HepG2 (cell line): ENCODE data around the gene SLC35A2. TPM values are rescaled to one million over a fixed set of nuclear protein-coding genes. Genes with fewer than 3 reads are reported as not detected.

Experiments used
- FOXK2 ChIP-seq: fragments of 450-650 bp; IDR thresholded peaks from 2 replicates; pipeline ENCODE4 v1.6.1; 2016
- GABPB1 ChIP-seq: IDR thresholded peaks from 2 replicates; pipeline ENCODE4 v1.6.1; 2016; ENCODE audit warnings: mild to moderate bottlenecking, missing genetic modification reagents, moderate library complexity, missing compliant biosample characterization
- HOXA5 ChIP-seq: sonication (generic); formaldehyde crosslinking; IDR thresholded peaks from 2 replicates; pipeline ENCODE4 v1.4.0; 2020; ENCODE audit warnings: missing genetic modification reagents
- KDM4B ChIP-seq: sonication (generic); formaldehyde crosslinking; IDR thresholded peaks from 2 replicates; pipeline ENCODE4 v1.4.0; 2020; ENCODE audit warnings: missing genetic modification reagents
- KLF16 ChIP-seq, 2 experiments: sonication (generic) in 1 of 2; formaldehyde crosslinking in 1 of 2; IDR thresholded peaks; 2 replicates each; pipeline versions ENCODE4 v1.6.1 to v1.8.0; 2016 to 2023; ENCODE audit warnings: missing genetic modification reagents in 2 of 2, missing compliant biosample characterization in 1 of 2
- NFIB ChIP-seq: sonication (generic); formaldehyde crosslinking; IDR thresholded peaks from 2 replicates; pipeline ENCODE4 v1.9.0; 2021; ENCODE audit warnings: missing genetic modification reagents, mild to moderate bottlenecking, borderline replicate concordance
- PTBP1 ChIP-seq: fragments of 200-400 bp; formaldehyde crosslinking; IDR thresholded peaks from 2 replicates; pipeline ENCODE4 v1.6.1; 2018; ENCODE audit warnings: low read length, low read depth; ENCODE audit not compliant: poor library complexity, severe bottlenecking
- SAP130 ChIP-seq: IDR thresholded peaks from 2 replicates; pipeline ENCODE4 v1.6.1; 2016; ENCODE audit warnings: low read depth
- SIN3B ChIP-seq: fragments of 150-350 bp; IDR thresholded peaks from 2 replicates; pipeline ENCODE4 v1.6.1; 2014; ENCODE audit warnings: low read length
- SMARCE1 ChIP-seq: fragments of 450-650 bp; IDR thresholded peaks from 2 replicates; pipeline ENCODE4 v1.6.1; 2017; ENCODE audit warnings: borderline replicate concordance
- SP1 ChIP-seq, 2 experiments: fragments of 450-650 bp in 1 of 2; sonication (generic) in 1 of 2; formaldehyde crosslinking in 1 of 2; IDR thresholded peaks; 2 replicates each; pipeline versions ENCODE4 v1.4.0 to v1.6.1; 2016 to 2020; ENCODE audit warnings: missing genetic modification reagents in 1 of 2
- TCF12 ChIP-seq, 2 experiments: fragments of 450-650 bp in 1 of 2; sonication (generic) in 1 of 2; formaldehyde crosslinking in 1 of 2; IDR thresholded peaks; 2 replicates each; pipeline versions ENCODE4 v1.6.1 to v1.8.0; 2017 to 2022; ENCODE audit warnings: antibody characterized with exemption in 1 of 2, mild to moderate bottlenecking in 1 of 2, missing genetic modification reagents in 1 of 2, moderate library complexity in 1 of 2
- THAP11 ChIP-seq: IDR thresholded peaks from 2 replicates; pipeline ENCODE4 v1.6.1; 2016; ENCODE audit warnings: missing biosample characterization, missing genetic modification reagents
- ZC3H13 ChIP-seq: sonication (generic); formaldehyde crosslinking; IDR thresholded peaks from 2 replicates; pipeline ENCODE4 v1.8.1; 2023; ENCODE audit warnings: mild to moderate bottlenecking, missing genetic modification reagents, moderate library complexity
- ZNF746 ChIP-seq: sonication (generic); formaldehyde crosslinking; IDR thresholded peaks from 2 replicates; pipeline ENCODE4 v1.8.0; 2022; ENCODE audit warnings: mild to moderate bottlenecking, missing genetic modification reagents
- ZNF841 ChIP-seq: sonication (generic); formaldehyde crosslinking; IDR thresholded peaks from 2 replicates; pipeline ENCODE4 v1.8.1; 2023; ENCODE audit warnings: missing genetic modification reagents, borderline replicate concordance
- ZNF879 ChIP-seq: sonication (generic); formaldehyde crosslinking; IDR thresholded peaks from 2 replicates; pipeline ENCODE4 v1.8.1; 2023; ENCODE audit warnings: missing genetic modification reagents
- ZNF883 ChIP-seq: sonication (generic); formaldehyde crosslinking; IDR thresholded peaks from 2 replicates; pipeline ENCODE4 v1.5.1; 2020; ENCODE audit warnings: mild to moderate bottlenecking, missing genetic modification reagents; ENCODE audit errors: not compliant biosample characterization
- ZZZ3 ChIP-seq: sonication (generic); formaldehyde crosslinking; IDR thresholded peaks from 2 replicates; pipeline ENCODE4 v1.4.0; 2020; ENCODE audit warnings: missing genetic modification reagents, mild to moderate bottlenecking, borderline replicate concordance
- polyA plus RNA-seq, 8 experiments: library from polyadenylated mRNA; depleted of rRNA in 3 of 8; stranded (reverse) in 7 of 8; unstranded in 1 of 8; fragments of >200 nt; fragmentation: Illumina TruSeq in 4 of 8; extraction: Trizol in 4 of 8; gene quantifications; 2 replicates each; pipeline versions ENCODE4 v1.2.1 to v1.2.3, GENCODE V29; 2011 to 2016; ENCODE audit warnings: low read depth in 4 of 8, missing spikeins in 1 of 8, mixed read lengths in 1 of 8; ENCODE audit not compliant: insufficient read depth in 1 of 8
- total RNA-seq, 5 experiments: library from RNA; depleted of rRNA; stranded (reverse); fragments of >200 nt; fragmentation: Illumina TruSeq; extraction: Trizol; gene quantifications; 2 replicates each; pipeline ENCODE4 v1.2.3, GENCODE V29; 2016; ENCODE audit warnings: low read depth in 1 of 5
- TF ChIP-seq, protein P1 (sequence below): IDR thresholded peaks from 2 replicates; pipeline ENCODE4 v1.6.1; 2012; ENCODE audit warnings: inconsistent platforms
- TF ChIP-seq, protein P2 (sequence below): sonication (generic); formaldehyde crosslinking; IDR thresholded peaks from 2 replicates; pipeline ENCODE4 v1.4.0; 2020; ENCODE audit warnings: missing genetic modification reagents
- TF ChIP-seq, protein P3 (sequence below): sonication (generic); formaldehyde crosslinking; IDR thresholded peaks from 2 replicates; pipeline ENCODE4 v1.5.1; 2020; ENCODE audit warnings: missing genetic modification reagents, mild to moderate bottlenecking, borderline replicate concordance

The SLC35A2 gene
- total and polyA plus RNA-seq, 2 of the 13 experiments (the other 11 are each of a cell fraction or from before 2014, with no cell fraction given): 32.1 to 40.8 TPM

DNA sequence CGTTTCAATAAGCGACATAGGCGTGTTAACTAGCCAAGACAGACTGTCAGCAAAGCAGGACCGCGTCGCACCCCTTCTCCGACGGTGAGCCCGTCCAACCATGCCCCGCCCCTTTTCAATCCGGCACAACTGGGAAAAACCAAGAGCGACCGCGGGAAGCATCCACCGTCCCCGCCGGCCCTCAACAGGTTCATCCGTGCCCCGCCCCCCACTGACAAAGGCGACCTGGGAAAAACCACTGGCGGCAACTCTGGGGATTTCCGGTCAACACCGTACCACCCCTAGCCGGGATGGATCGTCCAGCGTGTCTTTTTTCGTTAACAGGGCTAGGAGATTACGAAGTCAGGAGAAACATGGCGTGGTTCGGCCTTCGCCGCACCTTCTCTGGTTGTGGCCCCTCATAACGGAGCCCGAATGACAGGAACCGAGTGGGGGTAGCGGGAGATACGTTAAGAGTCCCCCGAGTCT is 14.3 kb downstream of the SLC35A2 start (continued):
- TF ChIP-seq, protein P1, sequence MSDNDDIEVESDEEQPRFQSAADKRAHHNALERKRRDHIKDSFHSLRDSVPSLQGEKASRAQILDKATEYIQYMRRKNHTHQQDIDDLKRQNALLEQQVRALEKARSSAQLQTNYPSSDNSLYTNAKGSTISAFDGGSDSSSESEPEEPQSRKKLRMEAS: peak; percentile 25; the same call in 1 of the 2 replicates
- no peak for TF ChIP-seq SMARCE1
- no peak for TF ChIP-seq ZNF883 (CRISPR knock-in tag)
- 0 out of 2 replicates have a peak, but pooled peaks have one; percentile 36 for TF ChIP-seq HOXA5 (CRISPR knock-in tag)
- TF ChIP-seq NFIB (CRISPR knock-in tag): no peak
- TF ChIP-seq ZZZ3: no peak
- TF ChIP-seq, protein P2, sequence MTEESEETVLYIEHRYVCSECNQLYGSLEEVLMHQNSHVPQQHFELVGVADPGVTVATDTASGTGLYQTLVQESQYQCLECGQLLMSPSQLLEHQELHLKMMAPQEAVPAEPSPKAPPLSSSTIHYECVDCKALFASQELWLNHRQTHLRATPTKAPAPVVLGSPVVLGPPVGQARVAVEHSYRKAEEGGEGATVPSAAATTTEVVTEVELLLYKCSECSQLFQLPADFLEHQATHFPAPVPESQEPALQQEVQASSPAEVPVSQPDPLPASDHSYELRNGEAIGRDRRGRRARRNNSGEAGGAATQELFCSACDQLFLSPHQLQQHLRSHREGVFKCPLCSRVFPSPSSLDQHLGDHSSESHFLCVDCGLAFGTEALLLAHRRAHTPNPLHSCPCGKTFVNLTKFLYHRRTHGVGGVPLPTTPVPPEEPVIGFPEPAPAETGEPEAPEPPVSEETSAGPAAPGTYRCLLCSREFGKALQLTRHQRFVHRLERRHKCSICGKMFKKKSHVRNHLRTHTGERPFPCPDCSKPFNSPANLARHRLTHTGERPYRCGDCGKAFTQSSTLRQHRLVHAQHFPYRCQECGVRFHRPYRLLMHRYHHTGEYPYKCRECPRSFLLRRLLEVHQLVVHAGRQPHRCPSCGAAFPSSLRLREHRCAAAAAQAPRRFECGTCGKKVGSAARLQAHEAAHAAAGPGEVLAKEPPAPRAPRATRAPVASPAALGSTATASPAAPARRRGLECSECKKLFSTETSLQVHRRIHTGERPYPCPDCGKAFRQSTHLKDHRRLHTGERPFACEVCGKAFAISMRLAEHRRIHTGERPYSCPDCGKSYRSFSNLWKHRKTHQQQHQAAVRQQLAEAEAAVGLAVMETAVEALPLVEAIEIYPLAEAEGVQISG (CRISPR knock-in tag): peak; percentile 24; the same call in 1 of the 2 replicates
- no peak for TF ChIP-seq PTBP1
- TF ChIP-seq KLF16 (CRISPR knock-in tag; IDR thresholded peaks at IDR 0.05): no peak
- TF ChIP-seq SAP130: peak; percentile 38; the same call in 1 of the 2 replicates
- TF ChIP-seq SIN3B: no peak
- TF ChIP-seq ZNF841: no peak
- no peak for TF ChIP-seq KDM4B
- TF ChIP-seq TCF12 (IDR thresholded peaks at IDR 0.05): no peak
- no peak for TF ChIP-seq TCF12 (CRISPR knock-in tag; IDR thresholded peaks at IDR 0.05)
- peak; percentile 62; the same call in 1 of the 2 replicates for TF ChIP-seq GABPB1
- TF ChIP-seq ZC3H13 (CRISPR knock-in tag): 0 out of 2 replicates have a peak, but pooled peaks have one; percentile 35
- TF ChIP-seq ZNF879 (CRISPR knock-in tag): 0 out of 2 replicates have a peak, but pooled peaks have one; percentile 52
- no peak for TF ChIP-seq ZNF746 (CRISPR knock-in tag)
- peak; percentile 66 for TF ChIP-seq FOXK2
- TF ChIP-seq, protein P3, sequence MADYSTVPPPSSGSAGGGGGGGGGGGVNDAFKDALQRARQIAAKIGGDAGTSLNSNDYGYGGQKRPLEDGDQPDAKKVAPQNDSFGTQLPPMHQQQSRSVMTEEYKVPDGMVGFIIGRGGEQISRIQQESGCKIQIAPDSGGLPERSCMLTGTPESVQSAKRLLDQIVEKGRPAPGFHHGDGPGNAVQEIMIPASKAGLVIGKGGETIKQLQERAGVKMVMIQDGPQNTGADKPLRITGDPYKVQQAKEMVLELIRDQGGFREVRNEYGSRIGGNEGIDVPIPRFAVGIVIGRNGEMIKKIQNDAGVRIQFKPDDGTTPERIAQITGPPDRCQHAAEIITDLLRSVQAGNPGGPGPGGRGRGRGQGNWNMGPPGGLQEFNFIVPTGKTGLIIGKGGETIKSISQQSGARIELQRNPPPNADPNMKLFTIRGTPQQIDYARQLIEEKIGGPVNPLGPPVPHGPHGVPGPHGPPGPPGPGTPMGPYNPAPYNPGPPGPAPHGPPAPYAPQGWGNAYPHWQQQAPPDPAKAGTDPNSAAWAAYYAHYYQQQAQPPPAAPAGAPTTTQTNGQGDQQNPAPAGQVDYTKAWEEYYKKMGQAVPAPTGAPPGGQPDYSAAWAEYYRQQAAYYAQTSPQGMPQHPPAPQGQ (CRISPR knock-in tag): no peak
- TF ChIP-seq THAP11 (CRISPR knock-in tag): peak; percentile 2; the same call in 1 of the 2 replicates
- no peak for TF ChIP-seq SP1 (IDR thresholded peaks at IDR 0.05)
- TF ChIP-seq SP1 (CRISPR knock-in tag; IDR thresholded peaks at IDR 0.05): 0 out of 2 replicates have a peak, but pooled peaks have one; percentile 18
